Liver (tissue), 9 donors: ENCODE data around the gene ATP8B3. TPM values are rescaled to one million over a fixed set of nuclear protein-coding genes. Genes with fewer than 3 reads are reported as not detected.

Source experiments
- DNase-seq: peaks from one replicate; pipeline ENCODE4 v3.0.0-alpha.2; 2017; ENCODE audit warnings: low spot score
- H3K27ac ChIP-seq, 2 donors: one replicate each; pipeline ENCODE4 v1.7.0; 2013; ENCODE audit warnings: inconsistent platforms in 2 of 2, low read length in 2 of 2, control low read depth in 1 of 2, low read depth in 1 of 2, mild to moderate bottlenecking in 1 of 2
- H3K27me3 ChIP-seq, 4 donors: one replicate each; pipeline versions ENCODE4 v1.6.1 to v1.7.0; 2013; ENCODE audit warnings: low read length in 3 of 4, inconsistent platforms in 1 of 4, mild to moderate bottlenecking in 1 of 4, moderate library complexity in 1 of 4; ENCODE audit not compliant: control insufficient read depth in 4 of 4, insufficient read depth in 4 of 4
- H3K36me3 ChIP-seq, 4 donors: one replicate each; pipeline versions ENCODE4 v1.6.1 to v1.7.0; 2013; ENCODE audit warnings: low read length in 3 of 4, mild to moderate bottlenecking in 3 of 4, low read depth in 1 of 4, moderate library complexity in 1 of 4; ENCODE audit not compliant: control insufficient read depth in 4 of 4, insufficient read depth in 3 of 4
- H3K4me1 ChIP-seq, 4 donors: one replicate each; pipeline versions ENCODE4 v1.6.1 to v1.7.0; 2013; ENCODE audit warnings: low read length in 3 of 4, mild to moderate bottlenecking in 3 of 4, moderate library complexity in 1 of 4; ENCODE audit not compliant: control insufficient read depth in 4 of 4, insufficient read depth in 4 of 4
- H3K4me3 ChIP-seq, 3 donors: one replicate each; pipeline versions ENCODE4 v1.6.1 to v1.7.0; 2013; ENCODE audit warnings: low read length in 3 of 3, control low read depth in 1 of 3, low read depth in 1 of 3, mild to moderate bottlenecking in 1 of 3
- H3K9ac ChIP-seq, 2 donors: one replicate each; pipeline ENCODE4 v1.7.0; 2013; ENCODE audit warnings: low read length in 2 of 2, mild to moderate bottlenecking in 2 of 2, moderate library complexity in 2 of 2, control low read depth in 1 of 2, low read depth in 1 of 2
- H3K9me3 ChIP-seq, 4 donors: one replicate each; pipeline versions ENCODE4 v1.6.1 to v1.7.0; 2013; ENCODE audit warnings: low read length in 3 of 4; ENCODE audit not compliant: control insufficient read depth in 4 of 4
- ATF3 ChIP-seq: IDR thresholded peaks from 2 replicates; pipeline ENCODE4 v1.6.1; 2016; ENCODE audit warnings: antibody characterized with exemption
- FOXA1 ChIP-seq: IDR thresholded peaks from 2 replicates; pipeline ENCODE4 v1.6.1; 2016; ENCODE audit warnings: antibody characterized with exemption
- FOXA2 ChIP-seq: IDR thresholded peaks from 2 replicates; pipeline ENCODE4 v1.6.1; 2016; ENCODE audit warnings: antibody characterized with exemption
- GABPA ChIP-seq, 2 donors: IDR thresholded peaks in 1 of 2; conservative IDR thresholded peaks in 1 of 2; 2 replicates each; pipeline ENCODE4 v1.6.1; 2016; ENCODE audit warnings: antibody characterized with exemption in 2 of 2, mild to moderate bottlenecking in 1 of 2, moderate library complexity in 1 of 2
- HNF4G ChIP-seq: IDR thresholded peaks from 2 replicates; pipeline ENCODE4 v1.6.1; 2016; ENCODE audit warnings: antibody characterized with exemption
- NR2F2 ChIP-seq: IDR thresholded peaks from 2 replicates; pipeline ENCODE4 v1.6.1; 2016; ENCODE audit warnings: antibody characterized with exemption
- RAD21 ChIP-seq, 2 donors: IDR thresholded peaks; 2 replicates each; pipeline ENCODE4 v1.6.1; 2016; ENCODE audit warnings: antibody characterized with exemption in 2 of 2, mild to moderate bottlenecking in 2 of 2
- REST ChIP-seq: IDR thresholded peaks from 2 replicates; pipeline ENCODE4 v1.6.1; 2016; ENCODE audit warnings: antibody characterized with exemption, mild to moderate bottlenecking
- RXRA ChIP-seq, 2 donors: IDR thresholded peaks; 2 replicates each; pipeline ENCODE4 v1.6.1; 2017 to 2018; ENCODE audit warnings: antibody characterized with exemption in 2 of 2, mild to moderate bottlenecking in 1 of 2
- SP1 ChIP-seq: IDR thresholded peaks from 2 replicates; pipeline ENCODE4 v1.6.1; 2018; ENCODE audit warnings: antibody characterized with exemption, mild to moderate bottlenecking
- TAF1 ChIP-seq: conservative IDR thresholded peaks from 2 replicates; pipeline ENCODE4 v1.6.1; 2016; ENCODE audit warnings: antibody characterized with exemption, mild to moderate bottlenecking
- YY1 ChIP-seq: IDR thresholded peaks from 2 replicates; pipeline ENCODE4 v1.6.1; 2016; ENCODE audit warnings: antibody characterized with exemption, mild to moderate bottlenecking
- WGBS: extraction: QIAGEN DNeasy Blood & Tissue Kit; methylation state at CpG from one replicate; pipeline ENCODE4 v1.1.7; 2013; 5-methylcytosine and 5-hydroxymethylcytosine counted together
- polyA plus RNA-seq, 2 donors: library from polyadenylated mRNA; stranded (reverse) in 1 of 2; unstranded in 1 of 2; fragments of 200-250 nt in 1 of 2; fragments of >200 nt in 1 of 2; fragmentation: Nextera tagmentation in 1 of 2; extraction: Ambion mirVana in 1 of 2; gene quantifications; one replicate each; pipeline versions ENCODE4 v1.2.1 to v1.2.3, GENCODE V29; 2013 to 2015
- total RNA-seq, 2 donors: library from RNA; depleted of rRNA; stranded (reverse); fragments of >200 nt; gene quantifications; one replicate each; pipeline ENCODE4 v1.2.3, GENCODE V29; 2014
- TF ChIP-seq, protein P1 (sequence below): IDR thresholded peaks from 2 replicates; pipeline ENCODE4 v1.6.1; 2016; ENCODE audit warnings: antibody characterized with exemption
- TF ChIP-seq, protein P2 (sequence below): fragments of 150-350 bp; IDR thresholded peaks from 2 replicates; pipeline ENCODE4 v1.5.1; 2017; ENCODE audit warnings: improper control_type of control experiment, low read depth, low read length; ENCODE audit not compliant: missing input control
- donor health status: healthy.
- donor health status: healthy.
- donor health status: healthy.
- donor health status: healthy.
- donor health status: healthy.

Gene ATP8B3
- total and polyA plus RNA-seq, 4 donors: 0.42 to 3.1 (median 0.52) TPM

DNA sequence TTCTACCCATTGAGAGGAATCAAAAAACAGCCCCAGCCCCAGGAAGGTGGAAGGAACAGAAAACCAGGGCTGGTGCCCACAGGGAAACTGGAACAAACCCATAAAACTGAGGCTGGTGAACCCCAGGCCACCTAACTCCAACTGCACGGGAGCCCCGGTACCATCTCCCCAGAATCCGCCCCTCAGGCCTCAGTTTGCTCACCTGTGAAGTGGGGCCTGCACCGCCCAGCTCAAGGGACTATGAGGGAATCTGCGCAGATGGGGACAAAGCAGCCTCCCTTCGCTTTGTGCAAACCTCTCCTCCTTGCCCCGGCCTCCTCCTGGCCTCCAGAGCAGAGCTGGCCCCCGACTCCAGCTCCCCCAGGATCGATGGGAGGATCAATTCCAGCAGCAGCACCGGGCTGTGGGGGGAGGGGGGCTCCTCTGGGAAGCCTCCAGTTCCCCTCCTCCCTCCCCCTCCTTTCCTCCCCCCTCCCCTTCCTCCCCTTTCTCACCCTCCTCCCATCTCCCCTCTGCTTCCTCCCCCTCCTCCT lies 67.9 kb downstream of the ATP8B3 start:
- no peak for DNase-seq
- H3K27me3 ChIP-seq: peaks cover 0 to 16% (median 3%) of the 10 kb centered on the region in 4 donors
- no peaks in the 10 kb centered on the region for H3K36me3 ChIP-seq
- peaks cover 0 to 5% (median under 1%) of the 10 kb centered on the region in 4 donors for H3K4me1 ChIP-seq
- H3K27ac ChIP-seq: no peak overlapping the region
- WGBS: 62% methylated on average over 10 of the region's 10 CpGs
- H3K4me3 ChIP-seq: no peak overlapping the region
- peaks cover 0 to 3% (median 1%) of the 10 kb centered on the region in 4 donors for H3K9me3 ChIP-seq
- no peak overlapping the region for H3K9ac ChIP-seq
- TF ChIP-seq SP1: no peak
- no peak for TF ChIP-seq YY1
- no peak for TF ChIP-seq FOXA1
- no peak for TF ChIP-seq FOXA2
- no peak for TF ChIP-seq HNF4G
- no peak for TF ChIP-seq RXRA (IDR thresholded peaks at IDR 0.05)
- TF ChIP-seq ATF3: no peak

GRCh38 chr19:1742989-1743696 lies 68.9 kb downstream of the ATP8B3 start:
- Histone ChIP-seq H3K27me3 (peaks cover 0 to 15% (median 3%) of the 10 kb centered on the region in 4 donors), H3K9me3 (peaks cover 0 to 3% (median 1%) of the 10 kb centered on the region in 4 donors), H3K27ac (no peak overlapping the region), H3K36me3 (no peaks in the 10 kb centered on the region), H3K4me1 (no peaks in the 10 kb centered on the region), H3K9ac (no peak overlapping the region), H3K4me3 (no peak overlapping the region)
- TF ChIP-seq HNF4G (no peak), RAD21 (IDR thresholded peaks at IDR 0.05) (no peak), NR2F2 (no peak), REST (no peak), FOXA2 (no peak), TAF1 (no peak), GABPA (IDR thresholded peaks at IDR 0.05 in 1 of 2, conservative IDR thresholded peaks at IDR 0.05 in 1 of 2) (no peak), RXRA (IDR thresholded peaks at IDR 0.05) (no peak), YY1 (no peak), SP1 (no peak)
- TF ChIP-seq, protein P1, sequence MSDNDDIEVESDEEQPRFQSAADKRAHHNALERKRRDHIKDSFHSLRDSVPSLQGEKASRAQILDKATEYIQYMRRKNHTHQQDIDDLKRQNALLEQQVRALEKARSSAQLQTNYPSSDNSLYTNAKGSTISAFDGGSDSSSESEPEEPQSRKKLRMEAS: no peak
- TF ChIP-seq, protein P2, sequence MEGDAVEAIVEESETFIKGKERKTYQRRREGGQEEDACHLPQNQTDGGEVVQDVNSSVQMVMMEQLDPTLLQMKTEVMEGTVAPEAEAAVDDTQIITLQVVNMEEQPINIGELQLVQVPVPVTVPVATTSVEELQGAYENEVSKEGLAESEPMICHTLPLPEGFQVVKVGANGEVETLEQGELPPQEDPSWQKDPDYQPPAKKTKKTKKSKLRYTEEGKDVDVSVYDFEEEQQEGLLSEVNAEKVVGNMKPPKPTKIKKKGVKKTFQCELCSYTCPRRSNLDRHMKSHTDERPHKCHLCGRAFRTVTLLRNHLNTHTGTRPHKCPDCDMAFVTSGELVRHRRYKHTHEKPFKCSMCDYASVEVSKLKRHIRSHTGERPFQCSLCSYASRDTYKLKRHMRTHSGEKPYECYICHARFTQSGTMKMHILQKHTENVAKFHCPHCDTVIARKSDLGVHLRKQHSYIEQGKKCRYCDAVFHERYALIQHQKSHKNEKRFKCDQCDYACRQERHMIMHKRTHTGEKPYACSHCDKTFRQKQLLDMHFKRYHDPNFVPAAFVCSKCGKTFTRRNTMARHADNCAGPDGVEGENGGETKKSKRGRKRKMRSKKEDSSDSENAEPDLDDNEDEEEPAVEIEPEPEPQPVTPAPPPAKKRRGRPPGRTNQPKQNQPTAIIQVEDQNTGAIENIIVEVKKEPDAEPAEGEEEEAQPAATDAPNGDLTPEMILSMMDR: no peak
- no peak for DNase-seq
- 81% methylated on average over 34 of the region's 34 CpGs for whole genome bisulfite sequencing
